ENCODE measurements around the gene RNU5B-1. TPM values are rescaled to one million over a fixed set of nuclear protein-coding genes. Genes with fewer than 3 reads are reported as not detected.

Gene RNU5B-1
- polyA plus RNA-seq, 4 donors = not detected

DNA sequence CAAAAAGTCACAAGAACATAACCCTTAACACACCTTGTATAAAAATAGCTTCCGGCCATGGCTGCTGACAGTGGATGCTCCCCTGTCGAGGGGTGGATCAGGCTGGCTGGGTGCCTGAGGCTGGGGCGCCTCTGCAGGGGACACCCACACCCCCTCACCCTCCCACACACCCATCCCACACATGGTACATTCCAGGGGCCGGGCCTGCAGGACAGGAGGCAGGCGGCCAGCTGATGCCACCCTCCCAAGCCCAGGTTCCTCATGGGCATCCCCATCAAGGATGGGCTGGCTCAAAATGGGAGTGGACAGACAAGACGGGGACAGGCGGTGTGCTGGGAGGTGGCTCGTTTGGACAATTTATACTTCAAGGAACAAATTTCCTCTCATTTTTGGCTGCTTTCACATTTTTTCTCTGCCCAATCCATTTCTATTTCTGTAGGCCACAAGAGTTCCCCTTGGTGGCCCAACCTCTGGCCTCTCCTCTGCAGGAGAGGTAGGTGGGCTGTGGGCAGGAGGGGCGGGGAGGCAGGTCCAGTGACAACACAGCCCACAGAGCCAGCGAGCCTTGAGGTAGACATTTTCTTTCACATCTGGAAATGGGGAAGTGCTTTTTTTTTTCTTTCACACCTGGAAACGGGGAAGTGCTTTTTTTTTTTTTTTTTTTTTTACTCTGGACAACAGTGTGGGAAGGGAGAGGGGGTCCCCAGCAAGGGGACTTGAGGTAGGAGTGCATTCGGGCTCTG is 23.3 kb downstream of the RNU5B-1 start:
- no peak for DNase-seq
- no peaks in the 10 kb centered on the region for H3K9me3 ChIP-seq (ENCODE audit: control insufficient read depth in 2 of 2, insufficient read depth in 1 of 2, low read depth in 1 of 2, low read length in 1 of 2)
- H3K27ac ChIP-seq (ENCODE audit: low read depth in 1 of 3, low read length in 2 of 3) = no peak overlapping the region
- H3K36me3 ChIP-seq (ENCODE audit: control insufficient read depth in 3 of 3, insufficient read depth in 2 of 3, low read depth in 1 of 3, low read length in 3 of 3) = peaks cover 0 to 10% (median 0%) of the 10 kb centered on the region in 3 donors
- no peak overlapping the region for H3K4me3 ChIP-seq (ENCODE audit: low read depth in 1 of 3, low read length in 3 of 3)
- no peak for FAIRE-seq
- H3K27me3 ChIP-seq (ENCODE audit: control insufficient read depth in 3 of 3, insufficient read depth in 3 of 3, low read length in 3 of 3) = no peaks in the 10 kb centered on the region
- H3K4me1 ChIP-seq (ENCODE audit: control insufficient read depth in 3 of 3, insufficient read depth in 2 of 3, low read depth in 1 of 3, low read length in 2 of 3) = no peaks in the 10 kb centered on the region
- 70 to 80% (median 75%) methylated on average over 12 of the region's 12 CpGs for WGBS, 3 donors

DNA sequence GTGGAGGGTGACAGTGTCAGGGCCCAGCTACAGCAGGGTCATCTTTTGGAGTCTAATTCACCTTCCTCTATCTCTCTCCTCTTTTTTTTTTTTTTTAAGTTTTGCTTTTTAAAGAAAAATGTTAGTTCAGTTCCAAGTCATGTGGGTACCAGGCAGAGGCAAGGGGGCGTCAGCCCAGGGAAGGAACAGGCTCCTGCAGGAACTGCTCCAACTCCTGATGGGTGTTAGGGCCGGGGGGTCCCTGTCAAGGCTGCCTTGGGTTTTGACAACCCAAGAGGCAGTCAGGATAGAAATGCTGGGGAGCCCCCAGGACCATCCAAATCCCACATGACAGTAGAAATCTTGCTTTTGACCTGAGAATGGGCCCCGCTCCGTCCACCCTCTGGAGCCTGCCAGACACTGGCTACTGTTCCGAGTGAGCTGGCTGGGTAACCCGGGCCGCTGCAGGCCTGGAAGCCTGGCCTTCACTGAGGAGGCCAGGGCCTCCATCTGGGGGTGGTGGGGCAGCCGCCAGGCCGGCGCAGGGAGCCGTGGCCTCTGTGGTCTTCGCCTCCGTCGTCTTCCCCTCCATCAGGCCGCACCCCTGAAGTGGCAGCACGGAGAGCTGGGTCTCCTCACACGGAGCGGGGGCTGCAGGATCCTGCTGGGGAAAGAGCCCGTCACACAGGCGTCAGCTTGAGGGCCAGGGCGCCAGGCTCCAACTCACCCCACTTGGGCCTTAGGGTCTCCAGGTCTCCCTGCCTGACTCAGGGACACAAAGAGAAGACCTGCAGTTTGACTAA is 24.2 kb downstream of the RNU5B-1 start:
- Histone ChIP-seq H3K36me3 (ENCODE audit: control insufficient read depth in 3 of 3, insufficient read depth in 2 of 3, low read depth in 1 of 3, low read length in 3 of 3) (peaks cover 0 to 10% (median 0%) of the 10 kb centered on the region in 3 donors), H3K27me3 (ENCODE audit: control insufficient read depth in 3 of 3, insufficient read depth in 3 of 3, low read length in 3 of 3) (no peaks in the 10 kb centered on the region), H3K9me3 (ENCODE audit: control insufficient read depth in 2 of 2, insufficient read depth in 1 of 2, low read depth in 1 of 2, low read length in 1 of 2) (no peaks in the 10 kb centered on the region), H3K4me1 (ENCODE audit: control insufficient read depth in 3 of 3, insufficient read depth in 2 of 3, low read depth in 1 of 3, low read length in 2 of 3) (no peaks in the 10 kb centered on the region), H3K4me3 (ENCODE audit: low read depth in 1 of 3, low read length in 3 of 3) (no peak overlapping the region), H3K27ac (ENCODE audit: low read depth in 1 of 3, low read length in 2 of 3) (no peak overlapping the region)
- FAIRE-seq (no peak), DNase-seq (no peak)
- WGBS, 3 donors = 86 to 92% (median 89%) methylated on average over 20 to 21 of the region's 21 CpGs

DNA sequence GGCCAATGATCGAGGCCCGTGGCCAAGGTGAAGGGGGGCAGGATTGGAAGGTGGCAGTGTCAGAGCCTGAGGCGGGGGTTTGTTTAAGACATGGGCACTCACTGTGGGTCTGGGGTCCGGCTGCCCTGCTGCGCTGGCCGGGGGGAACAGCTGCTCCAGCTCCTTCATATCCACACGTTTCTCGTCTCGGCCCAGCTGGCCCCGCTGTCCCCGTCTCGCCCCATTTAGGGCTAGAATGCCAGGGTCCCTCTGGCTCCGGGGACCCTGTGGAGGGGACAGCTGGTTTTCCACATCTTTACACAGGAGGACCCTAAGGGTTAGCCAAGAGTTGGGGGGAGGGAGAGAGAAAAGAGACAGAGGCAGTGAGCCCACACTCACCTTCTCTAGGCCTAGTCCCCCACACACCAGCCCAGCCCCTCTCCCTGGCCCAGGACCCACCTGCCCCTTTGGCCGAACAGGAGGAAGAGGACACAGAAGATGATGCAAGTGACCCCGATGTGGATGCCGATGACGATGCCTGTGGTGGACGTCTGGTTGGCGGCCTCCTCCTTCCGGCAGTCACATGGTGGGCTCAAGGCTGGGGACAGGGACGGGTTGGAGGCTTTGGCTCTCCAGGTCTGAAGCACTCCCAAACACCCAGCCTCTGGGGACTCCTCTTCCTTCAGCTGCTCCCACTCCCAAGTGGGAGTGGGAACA is 25.0 kb downstream of the RNU5B-1 start:
- WGBS, 3 donors = 94 to 95% (median 95%) methylated on average over 20 to 21 of the region's 21 CpGs
- FAIRE-seq = no peak
- no peak overlapping the region for H3K27ac ChIP-seq (ENCODE audit: low read depth in 1 of 3, low read length in 2 of 3)
- H3K27me3 ChIP-seq (ENCODE audit: control insufficient read depth in 3 of 3, insufficient read depth in 3 of 3, low read length in 3 of 3) = no peaks in the 10 kb centered on the region
- no peaks in the 10 kb centered on the region for H3K4me1 ChIP-seq (ENCODE audit: control insufficient read depth in 3 of 3, insufficient read depth in 2 of 3, low read depth in 1 of 3, low read length in 2 of 3)
- no peaks in the 10 kb centered on the region for H3K9me3 ChIP-seq (ENCODE audit: control insufficient read depth in 2 of 2, insufficient read depth in 1 of 2, low read depth in 1 of 2, low read length in 1 of 2)
- no peak overlapping the region for H3K4me3 ChIP-seq (ENCODE audit: low read depth in 1 of 3, low read length in 3 of 3)
- peaks cover 0 to 10% (median 0%) of the 10 kb centered on the region in 3 donors for H3K36me3 ChIP-seq (ENCODE audit: control insufficient read depth in 3 of 3, insufficient read depth in 2 of 3, low read depth in 1 of 3, low read length in 3 of 3)
- no peak for DNase-seq

DNA sequence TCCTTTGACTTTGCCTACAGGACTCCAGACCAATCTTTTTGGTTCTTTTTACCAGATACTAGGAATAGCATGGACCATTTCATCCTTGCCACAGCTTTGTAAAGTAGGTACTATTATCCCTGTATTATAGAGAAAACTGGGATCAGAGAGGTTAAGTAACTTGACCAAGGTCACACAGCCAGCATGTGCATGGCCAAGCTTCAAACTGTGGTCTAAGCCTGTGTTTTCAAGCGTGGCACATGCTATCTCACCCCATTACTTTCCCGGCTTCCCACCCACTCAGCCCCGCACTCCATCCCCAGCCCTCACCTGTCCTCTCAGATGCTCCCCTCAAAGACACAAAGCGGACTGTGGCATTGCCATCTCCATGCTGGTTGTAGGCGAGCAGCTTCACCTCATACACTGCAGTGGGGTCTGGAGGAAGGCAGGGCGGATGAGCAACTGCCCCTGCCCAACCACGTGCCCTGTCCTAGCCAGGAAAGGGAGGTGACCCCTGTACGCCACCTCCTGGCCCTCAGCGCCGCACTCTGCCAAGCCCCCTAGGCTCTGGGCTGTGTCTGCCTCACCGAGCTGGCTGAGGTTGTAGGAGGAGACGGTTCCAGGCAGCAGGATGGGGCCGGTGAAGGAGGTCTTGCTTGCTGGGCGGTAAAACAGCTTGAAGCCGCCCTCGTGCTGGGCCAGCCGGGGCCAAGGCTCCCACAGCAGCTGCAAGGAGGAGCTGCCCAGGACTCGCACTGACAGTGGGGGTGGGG is 25.7 kb downstream of the RNU5B-1 start:
- Histone ChIP-seq H3K9me3 (ENCODE audit: control insufficient read depth in 2 of 2, insufficient read depth in 1 of 2, low read depth in 1 of 2, low read length in 1 of 2) (no peaks in the 10 kb centered on the region), H3K4me1 (ENCODE audit: control insufficient read depth in 3 of 3, insufficient read depth in 2 of 3, low read depth in 1 of 3, low read length in 2 of 3) (no peaks in the 10 kb centered on the region), H3K36me3 (ENCODE audit: control insufficient read depth in 3 of 3, insufficient read depth in 2 of 3, low read depth in 1 of 3, low read length in 3 of 3) (peaks cover 0 to 10% (median 0%) of the 10 kb centered on the region in 3 donors), H3K27ac (ENCODE audit: low read depth in 1 of 3, low read length in 2 of 3) (no peak overlapping the region), H3K27me3 (ENCODE audit: control insufficient read depth in 3 of 3, insufficient read depth in 3 of 3, low read length in 3 of 3) (no peaks in the 10 kb centered on the region), H3K4me3 (ENCODE audit: low read depth in 1 of 3, low read length in 3 of 3) (no peak overlapping the region)
- 79 to 89% (median 87%) methylated on average over 17 to 18 of the region's 18 CpGs for WGBS, 3 donors
- FAIRE-seq = no peak
- DNase-seq = no peak

DNA sequence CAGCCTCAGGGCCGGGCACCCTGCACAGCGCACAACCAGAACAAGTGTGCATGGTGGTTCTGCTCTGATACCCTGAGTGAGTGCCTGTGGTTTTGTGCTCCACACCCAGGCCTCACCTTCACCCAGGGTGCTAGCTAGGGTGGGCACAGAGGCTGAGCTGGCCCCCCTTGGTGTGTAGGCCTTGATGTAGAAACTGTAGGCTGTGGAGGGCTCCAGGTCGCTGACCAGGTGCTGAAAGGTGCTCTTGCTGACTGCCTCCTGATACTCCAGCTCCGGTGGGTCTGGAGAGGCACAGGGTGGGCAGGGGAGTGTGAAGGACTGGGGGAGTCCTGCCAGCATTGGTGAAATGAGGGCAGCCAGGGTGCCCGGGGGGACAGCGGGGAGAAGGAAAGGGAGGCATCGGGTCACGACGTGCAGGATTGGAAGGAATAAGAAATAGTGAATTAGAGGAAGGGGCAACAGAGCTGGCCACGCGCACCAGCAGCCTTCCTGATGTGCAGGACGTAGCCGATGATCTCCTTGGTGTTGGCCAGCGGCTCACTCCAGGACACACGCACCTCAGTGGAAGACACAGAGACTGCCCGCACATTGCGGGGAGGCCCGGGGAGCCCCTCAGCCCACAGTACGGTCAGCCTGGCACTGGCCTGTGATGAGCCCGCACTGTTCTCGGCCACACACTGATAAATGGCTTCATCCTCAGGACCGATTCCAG is 26.6 kb downstream of the RNU5B-1 start:
- Histone ChIP-seq H3K27me3 (ENCODE audit: control insufficient read depth in 3 of 3, insufficient read depth in 3 of 3, low read length in 3 of 3) (no peaks in the 10 kb centered on the region), H3K27ac (ENCODE audit: low read depth in 1 of 3, low read length in 2 of 3) (no peak overlapping the region), H3K4me3 (ENCODE audit: low read depth in 1 of 3, low read length in 3 of 3) (no peak overlapping the region), H3K4me1 (ENCODE audit: control insufficient read depth in 3 of 3, insufficient read depth in 2 of 3, low read depth in 1 of 3, low read length in 2 of 3) (no peaks in the 10 kb centered on the region), H3K36me3 (ENCODE audit: control insufficient read depth in 3 of 3, insufficient read depth in 2 of 3, low read depth in 1 of 3, low read length in 3 of 3) (peaks cover 0 to 10% (median 0%) of the 10 kb centered on the region in 3 donors), H3K9me3 (ENCODE audit: control insufficient read depth in 2 of 2, insufficient read depth in 1 of 2, low read depth in 1 of 2, low read length in 1 of 2) (no peaks in the 10 kb centered on the region)
- no peak for FAIRE-seq
- WGBS, 3 donors = 92 to 94% (median 93%) methylated on average over 22 of the region's 22 CpGs
- DNase-seq = no peak

DNA sequence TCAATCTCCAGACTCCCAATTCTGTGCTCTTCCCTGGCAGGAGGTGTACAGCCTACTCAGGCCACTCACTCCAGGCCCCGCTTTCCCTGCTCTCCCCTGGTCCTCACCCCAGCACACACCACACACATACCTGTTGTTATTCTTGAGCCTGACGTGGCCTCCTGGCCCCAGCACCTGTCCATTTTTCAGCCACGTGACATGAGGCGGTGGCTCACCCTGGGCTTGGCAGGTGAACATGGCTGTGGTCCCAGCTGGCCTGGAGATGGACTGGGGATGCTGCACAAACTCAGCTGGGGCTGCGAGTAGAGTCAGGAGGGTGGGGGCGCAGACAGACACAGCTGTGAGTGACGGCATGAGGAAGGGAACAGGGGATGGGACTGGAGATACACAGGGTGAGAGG is 27.3 kb downstream of the RNU5B-1 start:
- FAIRE-seq = no peak
- Histone ChIP-seq H3K4me3 (ENCODE audit: low read depth in 1 of 3, low read length in 3 of 3) (no peak overlapping the region), H3K4me1 (ENCODE audit: control insufficient read depth in 3 of 3, insufficient read depth in 2 of 3, low read depth in 1 of 3, low read length in 2 of 3) (no peaks in the 10 kb centered on the region), H3K36me3 (ENCODE audit: control insufficient read depth in 3 of 3, insufficient read depth in 2 of 3, low read depth in 1 of 3, low read length in 3 of 3) (peaks cover 0 to 10% (median 0%) of the 10 kb centered on the region in 3 donors), H3K9me3 (ENCODE audit: control insufficient read depth in 2 of 2, insufficient read depth in 1 of 2, low read depth in 1 of 2, low read length in 1 of 2) (no peaks in the 10 kb centered on the region), H3K27me3 (ENCODE audit: control insufficient read depth in 3 of 3, insufficient read depth in 3 of 3, low read length in 3 of 3) (no peaks in the 10 kb centered on the region), H3K27ac (ENCODE audit: low read depth in 1 of 3, low read length in 2 of 3) (no peak overlapping the region)
- 45 to 84% (median 72%) methylated on average over 6 of the region's 7 CpGs for WGBS, 3 donors
- DNase-seq = no peak

DNA sequence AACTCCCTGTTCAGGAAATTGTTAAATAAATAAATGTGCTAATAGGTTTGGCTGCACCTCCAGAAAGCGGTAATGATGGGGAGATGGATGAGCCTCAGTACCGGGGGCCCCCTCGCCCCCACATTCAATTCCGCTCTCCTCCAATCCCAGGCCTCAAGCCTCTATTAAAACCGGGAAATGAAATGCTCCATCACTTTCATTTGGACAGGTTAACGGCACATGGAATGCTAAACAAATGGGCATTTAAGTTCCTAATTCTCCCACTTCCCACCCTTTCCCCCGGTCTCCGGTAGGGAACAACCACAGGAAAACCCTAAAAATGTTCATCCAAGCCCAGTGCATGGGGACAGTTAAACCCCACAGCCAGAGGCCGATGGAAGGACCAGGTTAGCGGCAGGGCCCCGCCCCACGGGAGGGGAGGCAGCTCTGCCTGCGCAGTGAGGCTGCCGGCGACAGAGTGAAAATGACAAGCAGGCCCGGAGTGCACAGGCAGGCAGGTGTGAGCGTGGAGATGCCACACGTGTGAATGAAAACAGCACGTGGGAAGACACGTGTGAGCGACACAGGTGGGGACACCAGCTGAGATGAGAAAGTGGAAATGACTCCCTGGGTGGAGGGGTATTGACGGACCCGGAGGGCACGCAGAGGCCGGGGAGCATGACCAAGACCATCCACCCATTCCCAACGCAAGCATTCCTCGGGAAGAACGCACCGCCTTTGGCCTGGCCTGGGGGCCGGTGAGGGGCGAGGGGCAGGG is 28.1 kb downstream of the RNU5B-1 start:
- Histone ChIP-seq H3K27me3 (ENCODE audit: control insufficient read depth in 3 of 3, insufficient read depth in 3 of 3, low read length in 3 of 3) (no peaks in the 10 kb centered on the region), H3K36me3 (ENCODE audit: control insufficient read depth in 3 of 3, insufficient read depth in 2 of 3, low read depth in 1 of 3, low read length in 3 of 3) (peaks cover 0 to 10% (median 0%) of the 10 kb centered on the region in 3 donors), H3K4me3 (ENCODE audit: low read depth in 1 of 3, low read length in 3 of 3) (no peak overlapping the region), H3K4me1 (ENCODE audit: control insufficient read depth in 3 of 3, insufficient read depth in 2 of 3, low read depth in 1 of 3, low read length in 2 of 3) (no peaks in the 10 kb centered on the region), H3K27ac (ENCODE audit: low read depth in 1 of 3, low read length in 2 of 3) (no peak overlapping the region), H3K9me3 (ENCODE audit: control insufficient read depth in 2 of 2, insufficient read depth in 1 of 2, low read depth in 1 of 2, low read length in 1 of 2) (no peaks in the 10 kb centered on the region)
- no peak for FAIRE-seq
- no peak for DNase-seq
- 70 to 84% (median 78%) methylated on average over 27 to 31 of the region's 31 CpGs for WGBS, 3 donors
